Endometrial microvascular endothelial cells (primary cell): Measurements from ENCODE around the gene WNT7B. TPM values are rescaled to one million over a fixed set of nuclear protein-coding genes. Genes with fewer than 3 reads are reported as not detected.

ENCODE experiments used
- in situ Hi-C: cut with HindIII; loops from 2 replicates; pipeline ENCODE4 v1.10.0; 2017; ENCODE audit warnings: low sequenced_read_pairs, low pct_unique_long_range_greater_than_20kb; ENCODE audit errors: inconsistent ontology term
- total RNA-seq: library from RNA; depleted of rRNA; stranded (reverse); fragments of >200 nt; gene quantifications from one replicate; pipeline ENCODE4 v1.2.3, GENCODE V29; 2015; ENCODE audit errors: inconsistent ontology term

The WNT7B gene
- total RNA-seq, 1 donor from 2014 or later, result 0.19 TPM

DNA sequence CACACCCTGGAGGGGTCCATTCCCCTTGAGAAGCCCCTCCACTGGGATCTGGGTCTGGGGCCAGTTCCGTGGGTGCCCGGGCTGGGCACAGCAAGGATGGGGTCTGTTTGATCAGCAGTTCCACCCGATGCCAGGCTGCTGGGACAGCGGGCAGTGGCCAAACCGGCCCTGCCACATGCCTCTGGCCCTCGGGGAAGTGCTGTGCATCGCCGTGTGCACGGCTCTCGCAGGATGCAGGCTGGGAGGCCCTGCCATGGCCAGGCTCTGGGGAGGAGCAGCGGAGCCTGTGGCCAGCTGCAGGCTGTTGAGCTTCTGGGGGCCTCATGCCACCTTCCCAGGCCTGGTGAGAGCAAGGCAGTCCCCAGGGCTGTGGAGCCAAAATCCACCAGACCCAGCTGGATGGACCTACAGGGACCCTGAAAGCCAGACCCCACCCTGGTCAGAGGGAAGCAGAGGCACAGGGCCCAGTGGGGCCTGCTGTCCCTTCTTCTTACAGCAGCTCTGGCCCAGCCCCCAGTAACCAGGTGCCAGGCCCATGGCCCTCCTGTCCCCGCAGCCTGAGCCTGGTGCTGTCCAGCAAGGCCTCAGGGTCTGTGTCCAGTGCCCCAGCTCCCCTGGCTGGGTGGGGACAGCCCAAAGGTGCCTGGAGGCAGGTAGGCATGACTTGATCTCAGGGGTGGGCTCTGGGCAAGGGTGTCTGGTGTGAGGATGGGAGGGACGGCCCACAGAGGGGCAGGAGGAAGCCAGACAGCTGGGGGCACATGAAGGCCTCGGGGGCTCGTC, 57.3 kb downstream of the WNT7B start:
- in situ Hi-C loops, result no loop called here

- in situ Hi-C loops, result no loop called here
These were observed 58.2 kb downstream of the WNT7B start for GRCh38 chr22:45918459-45919370.

DNA sequence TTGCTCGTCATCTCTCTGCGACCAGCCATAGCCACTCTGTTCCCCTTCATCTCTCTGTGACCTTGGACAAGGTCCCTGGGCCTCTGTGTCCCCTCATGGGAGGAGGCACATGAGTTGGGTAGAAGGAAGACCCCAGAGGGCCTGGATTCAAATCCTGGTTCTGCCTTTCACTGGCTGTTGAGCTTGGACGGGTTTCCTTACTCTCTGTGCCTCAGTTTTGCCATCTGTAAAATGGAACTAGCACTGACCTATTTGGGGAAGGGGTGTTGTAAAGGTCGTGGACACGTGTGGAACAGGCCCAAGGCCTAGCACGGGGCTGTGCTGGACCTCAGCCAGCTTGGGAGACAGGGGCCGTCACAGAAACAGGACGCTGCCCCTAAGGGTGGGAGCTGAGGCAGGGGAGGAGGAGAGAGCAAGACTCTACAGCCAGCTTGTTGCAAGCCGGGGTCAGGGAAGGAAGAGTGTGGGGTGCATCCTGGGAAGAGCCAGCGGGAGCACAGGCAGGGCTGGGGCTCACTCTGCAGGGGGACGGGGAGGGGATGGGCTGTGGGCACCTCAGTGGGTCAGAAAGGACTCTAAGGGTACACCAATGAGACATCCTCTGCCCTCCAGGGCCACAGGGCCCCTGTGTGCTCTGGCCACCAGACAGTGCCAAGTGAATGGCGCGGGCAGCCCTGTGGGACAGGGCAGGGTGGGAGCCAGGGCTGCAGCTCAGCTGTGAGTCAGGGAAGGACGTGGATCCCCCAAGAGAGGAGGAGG, 59.1 kb downstream of the WNT7B start:
- in situ Hi-C loops, result no loop called here

DNA sequence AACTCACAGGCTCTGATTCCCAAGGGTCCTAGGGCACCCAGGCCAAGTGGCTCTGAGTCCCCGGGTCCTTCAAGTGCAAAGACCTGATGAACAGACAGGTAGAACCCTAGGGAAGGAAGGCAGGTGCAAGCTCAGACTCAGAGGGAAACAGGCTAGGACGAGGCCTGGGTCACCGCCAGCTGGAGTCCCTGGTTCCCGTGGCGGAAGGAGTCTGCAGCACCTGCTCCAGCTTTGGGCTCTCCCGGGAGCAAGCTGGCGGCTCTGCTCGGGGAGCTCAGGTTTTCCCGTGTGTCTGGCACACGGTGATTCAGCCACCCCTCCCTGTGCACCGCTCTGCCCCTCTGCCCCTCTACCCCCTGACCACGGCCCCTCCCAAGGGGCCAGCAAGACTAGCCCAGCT, 59.8 kb downstream of the WNT7B start:
- in situ Hi-C loops, result no loop called here

- in situ Hi-C loops, result no loop called here
These were observed 60.4 kb downstream of the WNT7B start for GRCh38 chr22:45916515-45916914.

DNA sequence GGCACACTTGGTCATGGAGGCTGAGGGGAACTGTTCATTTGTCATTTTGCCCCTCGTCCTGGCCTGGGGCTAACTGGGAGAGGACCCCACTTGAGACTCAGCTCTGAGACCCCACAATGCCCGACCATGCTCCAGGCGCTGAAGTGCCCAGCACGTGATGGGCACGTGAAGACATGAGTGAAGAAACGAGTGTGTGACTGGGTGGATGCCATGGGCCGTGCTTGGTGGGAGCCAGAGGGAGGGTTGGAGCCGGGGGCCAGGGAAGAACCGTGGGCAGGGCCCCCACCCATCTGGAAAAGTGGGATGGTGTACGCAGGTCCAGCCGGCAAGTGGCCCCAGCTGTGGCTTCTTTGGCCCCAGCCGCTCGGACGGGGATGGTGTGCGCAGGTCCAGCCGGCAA, 61.1 kb downstream of the WNT7B start:
- in situ Hi-C loops, result no loop called here

- in situ Hi-C loops, result no loop called here
These were observed 61.8 kb downstream of the WNT7B start for GRCh38 chr22:45915151-45915550.

DNA sequence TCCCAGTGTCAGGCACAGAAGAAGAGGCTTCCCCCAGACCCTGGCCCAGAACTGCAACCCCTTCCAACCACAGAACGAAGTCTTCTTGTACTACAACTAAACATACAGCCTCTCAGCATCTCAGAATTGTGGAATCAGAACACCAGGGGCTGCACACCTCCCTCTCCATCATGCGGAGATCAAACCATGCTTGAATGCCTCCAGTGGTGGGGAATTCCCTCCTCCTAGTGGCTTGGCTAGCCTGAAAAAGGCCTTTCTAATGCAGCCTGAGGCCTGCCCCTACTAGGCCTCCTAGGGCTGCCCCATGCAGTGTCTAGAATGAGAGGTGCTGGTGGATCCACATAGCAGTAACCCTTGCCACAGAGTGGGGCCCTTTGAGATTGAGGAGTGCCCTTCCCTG, 62.7 kb downstream of the WNT7B start:
- in situ Hi-C loops, result no loop called here

DNA sequence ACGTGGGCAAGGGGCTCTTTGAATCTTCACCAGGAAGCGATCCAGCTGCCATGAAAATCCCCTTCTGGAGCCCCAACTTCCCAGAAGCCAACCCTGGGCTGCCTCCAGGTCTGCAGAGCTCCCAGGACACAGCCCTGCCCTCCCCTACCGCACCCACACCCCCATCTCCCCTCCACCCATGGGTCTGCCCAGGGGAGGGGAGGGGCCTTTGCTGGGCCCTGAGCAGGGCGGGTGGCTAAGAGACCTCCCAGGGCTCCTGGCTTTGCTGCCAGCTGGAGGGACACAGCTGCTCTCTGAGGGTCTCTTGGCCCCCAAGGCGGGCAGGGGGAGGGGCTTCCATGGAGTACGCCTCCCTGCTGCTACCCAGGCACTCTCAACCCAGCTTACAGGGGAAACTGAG, 64.1 kb downstream of the WNT7B start:
- in situ Hi-C loops, result no loop called here

DNA sequence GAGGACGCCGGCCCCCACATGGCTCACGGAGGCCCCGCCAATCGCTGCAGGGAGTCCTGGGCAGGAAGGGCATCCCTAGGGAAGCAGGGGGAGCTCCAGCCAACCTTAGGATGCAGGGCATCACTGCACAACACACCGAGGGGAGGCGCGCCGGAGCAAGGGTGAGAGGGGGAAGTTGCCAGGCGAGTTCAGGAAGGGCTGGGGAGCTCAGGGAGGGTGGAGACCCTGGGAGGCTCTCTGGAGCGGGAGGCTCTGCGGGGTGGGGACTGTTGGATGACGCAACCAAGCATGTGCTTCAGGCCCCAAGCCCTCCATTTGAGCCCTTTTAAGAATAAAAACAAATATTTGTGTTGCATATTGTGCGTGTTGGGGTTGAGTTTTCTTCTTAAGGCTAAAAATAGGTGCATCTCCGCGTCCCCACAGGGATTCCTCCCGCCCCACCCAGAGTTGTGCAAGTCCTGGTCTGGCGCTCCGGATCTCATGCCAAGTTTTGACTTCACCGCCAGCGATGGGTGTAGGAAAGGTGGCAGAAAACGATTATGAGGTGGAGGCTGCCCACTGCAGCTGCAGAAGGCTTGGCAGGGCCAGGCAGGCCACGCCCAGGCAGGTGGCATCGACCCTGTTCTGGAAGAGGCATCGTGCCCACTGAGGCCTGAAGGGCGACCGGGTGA, 65.2 kb downstream of the WNT7B start:
- in situ Hi-C loops, result no loop called here

DNA sequence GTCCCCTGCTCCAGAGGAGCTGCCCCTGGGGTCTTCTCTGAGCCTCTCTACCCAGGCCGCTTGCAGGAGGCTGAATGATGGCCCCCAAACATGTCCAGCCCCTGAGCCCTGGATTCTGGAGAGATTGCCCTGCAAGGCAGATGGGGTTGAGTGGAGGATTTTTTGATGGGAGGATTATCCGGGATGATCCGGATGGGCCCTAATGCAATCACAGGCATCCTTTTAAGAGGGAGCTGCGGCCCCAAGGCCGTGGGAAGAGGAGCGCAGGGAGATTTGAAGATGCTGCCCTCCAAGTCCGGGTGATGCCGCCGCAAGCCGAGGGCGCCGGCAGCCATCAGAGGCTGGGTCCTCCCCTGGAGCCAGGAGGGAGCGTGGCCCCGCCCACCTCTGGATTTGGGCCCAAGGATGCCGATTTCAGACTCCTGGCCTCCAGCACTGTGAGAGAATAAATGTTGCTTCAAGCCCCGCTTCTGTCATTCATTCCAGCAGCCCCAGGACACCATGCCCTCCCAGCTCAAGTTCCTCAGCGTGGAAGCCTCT, 66.0 kb downstream of the WNT7B start:
- in situ Hi-C loops, result no loop called here

DNA sequence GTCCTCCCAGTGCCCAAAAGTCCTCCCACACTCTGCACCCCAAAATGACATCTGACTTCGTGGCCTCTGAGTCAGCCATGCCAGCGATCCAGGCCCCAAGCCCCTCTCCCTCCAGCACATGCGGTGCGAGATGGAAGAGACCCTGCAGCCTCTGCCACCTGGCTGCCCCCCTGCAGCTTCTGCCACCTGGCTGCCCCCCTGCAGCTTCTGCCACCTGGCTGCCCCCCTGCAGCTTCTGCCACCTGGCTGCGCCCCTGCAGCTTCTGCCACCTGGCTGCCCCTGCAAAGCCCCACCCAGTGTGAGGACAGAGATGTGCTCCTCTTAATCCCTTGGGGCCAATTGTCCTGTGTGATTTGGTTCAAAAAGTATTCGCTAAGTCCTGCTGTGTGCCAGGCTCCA, 68.0 kb downstream of the WNT7B start:
- in situ Hi-C loops, result no loop called here

DNA sequence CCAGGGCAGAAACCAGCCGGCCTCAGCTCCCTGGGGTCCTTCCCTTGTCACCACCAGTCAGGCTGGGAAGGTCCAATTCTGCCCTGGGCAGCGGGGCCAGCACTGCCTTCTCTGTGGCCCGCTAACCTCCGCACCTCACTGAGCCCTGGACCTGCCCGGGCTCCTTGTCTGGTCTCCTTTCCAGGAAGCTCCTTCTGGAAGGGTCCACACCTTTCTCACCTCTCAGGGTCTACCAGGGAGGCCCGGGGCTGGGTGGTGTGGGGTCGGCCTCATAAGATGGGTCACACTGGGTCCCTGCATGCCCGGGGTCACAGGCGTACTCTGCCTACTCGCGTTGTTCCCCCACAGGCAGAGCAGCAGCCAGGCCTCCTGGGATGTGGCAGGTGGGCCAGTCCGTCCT, 69.0 kb downstream of the WNT7B start:
- in situ Hi-C loops, result no loop called here

GRCh38 chr22:45907378-45907777, 69.6 kb downstream of the WNT7B start:
- in situ Hi-C loops, result no loop called here

DNA sequence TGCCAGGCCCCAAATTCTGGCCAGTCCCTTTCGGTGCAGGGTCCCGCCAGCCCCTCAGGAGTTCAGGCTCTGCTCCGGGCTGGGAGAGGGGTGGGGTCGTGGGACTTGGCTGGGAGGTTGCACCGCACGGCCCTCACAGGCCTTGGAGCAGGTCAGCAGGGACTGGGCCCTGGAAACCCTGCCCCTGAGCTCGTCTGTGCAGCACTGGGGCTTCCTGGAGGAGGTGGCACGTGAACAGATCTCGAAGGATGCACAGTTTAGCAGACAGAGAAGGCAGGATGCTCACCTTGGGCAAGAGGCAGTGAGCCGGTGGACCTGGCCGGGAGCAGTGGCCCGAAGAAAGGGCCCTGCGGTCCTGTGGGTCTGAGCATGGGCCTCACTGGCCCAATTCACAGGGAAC, 70.0 kb downstream of the WNT7B start:
- in situ Hi-C loops, result no loop called here

DNA sequence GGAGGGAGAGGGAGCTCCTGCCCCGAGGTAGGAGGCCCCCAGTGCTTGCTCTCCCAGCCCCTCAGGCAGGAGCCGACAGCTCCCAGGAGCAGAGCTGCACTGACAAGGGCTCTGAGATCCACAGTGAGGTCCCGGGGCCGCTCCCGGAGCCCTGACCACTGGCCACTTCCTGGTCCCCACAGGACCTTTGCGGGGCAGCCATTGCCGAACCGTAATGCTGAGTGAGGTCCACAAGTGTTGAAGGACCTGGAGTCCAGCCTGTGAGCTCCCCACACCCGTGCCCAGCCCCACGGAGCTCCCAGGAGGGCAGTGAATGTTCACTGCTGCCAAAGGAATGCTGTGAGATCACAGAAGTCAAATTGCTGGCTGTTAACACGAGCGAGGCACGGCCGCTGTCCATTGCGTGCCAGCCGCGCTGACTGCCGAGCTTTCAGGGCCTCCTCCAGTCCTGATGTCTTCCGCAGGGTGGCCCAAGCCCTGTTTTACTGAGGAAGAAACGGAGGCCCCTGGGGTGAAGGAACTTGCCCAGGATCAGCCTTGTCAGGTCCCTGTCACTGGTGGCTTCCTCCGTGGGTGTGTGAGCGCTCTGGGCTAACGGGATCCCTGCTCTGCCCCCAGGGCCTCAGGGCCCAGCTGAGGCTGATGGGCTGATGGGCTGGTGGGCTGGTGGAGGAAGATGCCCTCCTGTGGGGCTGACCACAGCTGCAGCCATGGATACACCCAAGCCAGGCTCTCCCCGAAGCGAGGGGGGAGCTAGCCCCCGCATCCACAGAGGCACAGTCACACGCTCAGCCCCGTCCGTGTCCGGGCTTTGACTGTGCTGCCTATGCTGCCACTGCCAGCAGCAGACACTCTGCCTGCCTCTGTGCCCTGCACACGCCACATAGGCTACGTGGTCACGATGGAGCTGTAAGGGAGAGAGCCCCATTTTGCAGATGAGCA, 70.8 kb downstream of the WNT7B start:
- in situ Hi-C loops, result no loop called here

DNA sequence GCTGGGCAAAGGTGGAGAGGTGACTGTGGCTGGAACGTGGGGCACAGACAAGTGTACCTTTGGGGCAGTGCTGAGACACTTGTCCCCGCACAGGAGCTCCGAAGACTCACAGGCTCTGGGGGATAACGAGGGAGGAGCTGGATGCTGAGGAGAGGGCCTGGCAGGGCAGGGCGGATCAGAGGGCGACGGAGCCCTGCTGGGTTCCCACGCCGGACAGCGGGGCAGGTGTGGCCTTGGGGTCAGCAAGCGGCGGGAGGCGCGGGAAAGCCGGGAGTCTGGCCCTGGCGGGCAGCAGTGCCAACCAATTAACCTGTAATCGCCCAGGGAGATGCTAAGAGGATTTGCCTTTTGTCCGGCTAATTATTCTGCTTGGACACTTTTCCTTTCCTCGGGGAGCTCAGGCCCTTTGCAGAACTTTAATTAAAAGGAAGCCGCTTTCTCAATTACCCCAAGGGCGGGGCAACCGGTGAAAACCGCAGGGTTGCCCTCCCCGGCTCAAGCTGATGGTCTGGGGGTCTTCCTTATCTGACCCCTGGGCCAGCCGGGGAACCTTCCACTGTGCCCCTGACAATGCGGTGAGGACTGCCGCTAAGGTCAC, 71.5 kb downstream of the WNT7B start:
- in situ Hi-C loops, result no loop called here
